SIG-M5 (cell line): ENCODE measurements around the gene LDLRAD4.

Experiments
- DNase-seq: peaks from one replicate; lab custom pipeline; 2025; lab: John Stamatoyannopoulos, UW

Gene LDLRAD4

DNA sequence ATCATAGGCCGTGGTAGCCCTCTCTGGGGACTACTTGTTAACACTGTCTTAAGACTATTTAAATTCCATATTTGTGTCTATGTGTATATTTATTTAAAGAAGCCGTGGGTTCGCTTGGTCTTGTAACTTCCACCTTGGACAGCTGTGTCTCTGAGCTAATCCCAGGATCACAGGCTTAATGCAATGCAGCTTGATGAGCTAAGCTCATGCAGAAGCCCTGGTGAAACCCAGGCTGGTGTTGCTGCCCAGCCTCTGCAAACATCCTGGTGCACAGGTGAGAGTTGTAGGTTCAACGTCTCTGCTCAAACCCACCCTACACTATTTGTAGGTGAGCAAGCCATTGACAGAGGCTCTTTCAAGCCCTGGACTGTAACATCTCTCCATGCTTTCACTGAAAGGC, 296.0 kb downstream of the LDLRAD4 start:
- no peak for DNase-seq

DNA sequence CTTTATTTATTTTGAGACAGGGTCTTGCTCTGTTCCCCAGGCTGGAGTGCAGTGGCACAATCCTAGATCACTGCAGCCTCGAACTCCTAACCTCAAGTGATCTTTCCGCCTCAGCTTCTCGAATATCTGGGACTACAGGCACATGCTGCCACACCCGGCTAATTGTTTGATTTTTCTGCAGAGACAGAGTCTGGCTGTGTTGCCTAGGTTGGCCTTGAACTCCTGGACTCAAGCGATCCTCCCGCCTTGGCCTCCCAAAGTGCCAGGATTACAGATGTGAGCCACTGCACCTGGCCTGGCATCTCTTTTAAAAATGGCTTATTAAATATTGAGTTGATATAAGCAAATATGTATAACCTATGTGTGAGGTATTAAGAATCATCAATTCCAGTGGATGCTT, 298.3 kb downstream of the LDLRAD4 start:
- no peak for DNase-seq

DNA sequence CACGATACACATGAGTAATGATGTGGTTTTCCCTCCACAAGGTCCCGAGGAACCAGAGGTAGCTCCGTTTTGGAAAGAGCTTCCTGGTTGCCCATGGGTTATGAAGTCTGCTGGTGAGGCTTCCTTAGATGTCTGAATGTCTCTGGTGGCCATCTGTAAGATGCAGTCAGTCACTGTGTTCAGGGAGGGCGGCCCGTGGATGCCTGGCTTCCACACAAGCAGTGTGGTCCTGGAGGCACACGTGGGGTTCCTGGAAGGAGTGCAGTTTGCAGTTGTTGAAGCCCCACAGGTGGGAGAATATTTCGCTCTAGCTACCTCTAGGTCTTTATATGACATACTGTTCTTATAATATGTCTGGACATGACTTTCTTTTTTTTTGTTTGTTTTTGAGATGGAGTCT, 298.8 kb downstream of the LDLRAD4 start:
- DNase-seq = no peak

GRCh38 chr18:13518382-13518781, 299.8 kb downstream of the LDLRAD4 start:
- DNase-seq = no peak

DNA sequence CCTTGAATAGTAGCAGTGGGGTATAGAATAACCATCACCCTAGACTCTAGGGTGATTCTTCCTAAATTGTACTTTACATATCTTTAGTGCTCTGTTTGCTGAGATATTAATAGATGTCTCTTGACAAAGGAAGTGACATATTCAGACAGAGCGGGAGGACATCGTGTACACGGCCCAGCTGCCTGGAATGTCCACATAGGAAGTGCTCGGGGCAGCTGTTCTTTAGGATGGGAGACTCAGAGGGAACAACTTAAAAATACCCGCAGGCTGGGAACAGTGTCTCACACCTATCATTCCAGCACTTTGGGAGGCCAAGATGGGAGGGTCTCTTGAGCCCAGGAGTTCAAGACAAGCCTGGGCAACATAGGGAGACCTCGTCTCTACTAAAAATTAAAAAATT, 301.7 kb downstream of the LDLRAD4 start:
- DNase-seq = no peak

- DNase-seq = no peak
Observed at GRCh38 chr18:13520741-13521140, 302.2 kb downstream of the LDLRAD4 start.

- DNase-seq = no peak
Observed at GRCh38 chr18:13521418-13521817, 302.9 kb downstream of the LDLRAD4 start.

DNA sequence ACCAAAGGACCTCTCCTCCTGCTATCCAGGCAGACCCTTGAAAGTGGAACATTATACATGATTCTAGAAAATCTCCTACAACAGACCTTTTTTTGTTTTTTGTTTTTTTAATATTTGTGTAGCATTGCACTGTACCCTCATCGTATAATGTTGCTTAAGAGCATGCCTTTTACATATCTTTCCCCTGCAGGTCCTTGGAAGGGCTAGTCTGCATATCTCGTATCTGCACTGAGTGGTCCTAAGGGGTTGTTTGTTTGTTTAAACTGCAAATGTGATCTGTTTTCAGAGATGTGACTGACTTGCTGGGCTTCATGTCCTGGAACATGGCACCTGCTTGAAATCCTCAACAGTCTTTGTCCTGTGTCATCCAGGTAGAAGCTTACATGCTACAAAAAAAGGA, 303.7 kb downstream of the LDLRAD4 start:
- DNase-seq = no peak

DNA sequence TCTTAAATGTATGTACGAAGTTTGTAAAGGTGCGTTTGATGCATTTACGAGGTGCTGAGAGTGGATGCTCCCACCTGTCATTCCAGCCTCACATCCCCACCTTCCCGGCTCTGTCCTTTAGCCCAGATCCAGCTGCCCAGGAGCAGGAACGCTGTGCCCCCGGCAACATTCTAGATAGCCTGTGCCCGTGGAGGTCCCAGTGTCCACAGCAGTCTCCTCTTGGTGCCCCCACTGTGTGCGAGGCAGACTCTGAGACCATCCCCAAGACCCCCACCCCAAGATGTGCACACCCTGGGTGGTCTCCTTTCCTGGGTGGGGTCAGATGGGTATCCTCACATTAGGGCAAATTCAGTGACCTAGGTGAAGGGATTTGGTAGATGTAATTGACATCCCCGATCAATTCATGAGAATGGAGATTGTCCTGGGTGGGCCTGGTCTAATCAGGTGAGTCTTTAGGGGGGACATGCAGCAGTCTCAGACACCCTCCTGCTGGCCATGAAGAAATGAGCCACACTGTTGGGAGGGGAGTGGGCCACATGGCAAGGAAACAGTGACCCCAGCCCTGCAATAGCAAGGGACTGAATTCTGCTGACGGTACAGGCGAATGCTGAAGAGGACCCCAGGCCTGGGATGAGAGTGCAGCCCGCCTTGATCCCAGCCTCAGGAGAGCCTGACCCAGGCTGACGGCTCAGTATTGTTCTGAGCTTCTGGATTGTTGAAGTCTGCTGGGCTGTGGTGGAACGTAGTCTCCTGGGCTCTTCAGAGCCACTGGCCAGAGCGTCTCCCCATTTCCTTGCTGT, 304.5 kb downstream of the LDLRAD4 start:
- no peak for DNase-seq

- DNase-seq = no peak
Observed at GRCh38 chr18:13524054-13524453, 305.5 kb downstream of the LDLRAD4 start.

DNA sequence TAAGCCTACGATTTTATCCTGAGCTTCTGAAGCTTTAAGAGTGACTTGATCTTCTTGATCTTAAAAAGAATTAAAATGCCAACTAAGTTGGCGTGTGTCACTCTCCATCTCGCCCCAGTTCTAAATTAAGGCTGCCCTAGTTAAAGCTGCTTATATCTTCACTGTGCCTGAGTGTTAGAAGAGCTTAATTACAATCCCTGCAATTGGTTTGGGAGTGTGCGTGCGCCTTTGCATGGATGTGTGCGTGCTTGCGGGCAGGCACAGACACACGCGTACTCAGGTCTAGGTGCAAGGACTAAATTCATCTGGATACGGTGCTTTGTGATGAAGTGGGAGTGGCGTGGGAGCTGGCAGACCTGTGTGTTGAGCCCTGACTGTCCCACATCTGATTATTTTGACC, 306.3 kb downstream of the LDLRAD4 start:
- DNase-seq = no peak

DNA sequence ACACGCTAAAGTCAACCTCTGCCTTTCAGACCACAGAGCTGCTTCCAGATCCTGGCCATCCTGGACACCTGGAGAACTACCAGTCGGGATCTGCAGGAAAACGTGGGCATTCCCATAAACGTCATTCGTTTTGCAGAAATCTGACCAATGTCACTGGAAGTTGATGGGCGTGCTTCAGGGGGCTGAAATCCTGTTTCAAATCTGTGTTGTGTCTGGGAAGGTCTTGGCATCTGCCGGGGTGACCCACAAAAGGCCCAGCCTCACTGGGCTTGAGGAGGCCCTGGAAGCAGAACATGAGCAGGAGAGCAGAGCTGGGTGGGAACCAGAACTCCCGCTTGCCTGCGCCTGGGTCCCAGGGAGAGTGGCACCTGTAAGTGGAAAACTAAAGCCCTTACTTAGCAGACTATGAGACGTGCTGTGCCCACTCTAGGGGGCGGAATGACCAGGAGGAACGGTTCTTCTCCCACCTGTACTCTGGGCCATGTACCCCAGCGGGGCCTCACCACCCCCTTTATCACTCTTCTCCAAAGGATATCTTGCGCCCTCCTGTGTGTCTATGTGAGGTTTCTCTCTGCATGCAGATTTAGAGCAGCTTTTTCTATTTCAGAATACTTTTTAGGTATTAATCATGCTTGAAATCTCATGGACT, 306.9 kb downstream of the LDLRAD4 start:
- DNase-seq = no peak

DNA sequence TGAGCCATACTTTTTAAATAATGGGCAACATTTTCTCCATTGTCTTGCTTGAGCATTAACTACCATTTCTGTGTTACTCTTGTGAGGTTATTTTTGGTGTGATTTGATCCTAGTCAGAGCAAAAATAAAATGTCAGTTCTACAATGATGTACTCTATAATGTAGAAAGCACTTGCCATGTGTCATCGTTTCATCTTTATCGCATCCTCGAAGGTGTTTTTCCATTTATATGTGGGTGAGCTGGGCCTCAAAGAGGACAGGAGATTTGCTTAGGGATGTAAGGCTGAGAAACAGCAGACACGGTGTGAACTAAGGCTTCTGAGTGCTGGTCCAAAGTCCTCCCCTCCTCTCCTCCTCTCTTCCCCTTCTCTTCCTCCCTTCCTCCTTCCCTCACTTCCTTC, 308.0 kb downstream of the LDLRAD4 start:
- no peak for DNase-seq

- DNase-seq = no peak
Observed at GRCh38 chr18:13527256-13527655, 308.7 kb downstream of the LDLRAD4 start.

DNA sequence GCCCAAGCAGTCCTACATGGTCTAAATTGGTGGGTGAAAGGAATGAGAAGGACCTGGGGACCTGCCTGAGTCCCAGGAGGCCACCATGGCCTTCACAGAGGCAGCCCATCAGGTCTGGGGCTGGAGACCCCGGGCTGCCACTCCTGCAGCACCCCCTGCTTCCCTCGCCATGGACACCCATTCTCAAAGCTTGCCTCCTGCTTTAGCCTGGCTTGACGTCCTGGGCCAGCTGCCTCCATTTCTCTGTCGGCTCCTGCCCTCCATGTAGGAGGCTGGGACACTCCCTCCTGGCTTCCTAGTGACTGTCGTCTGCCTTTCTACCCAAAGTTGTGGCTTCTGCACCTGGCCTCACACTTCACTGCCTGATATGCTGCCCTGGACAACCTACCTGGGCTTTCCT, 309.2 kb downstream of the LDLRAD4 start:
- no peak for DNase-seq

DNA sequence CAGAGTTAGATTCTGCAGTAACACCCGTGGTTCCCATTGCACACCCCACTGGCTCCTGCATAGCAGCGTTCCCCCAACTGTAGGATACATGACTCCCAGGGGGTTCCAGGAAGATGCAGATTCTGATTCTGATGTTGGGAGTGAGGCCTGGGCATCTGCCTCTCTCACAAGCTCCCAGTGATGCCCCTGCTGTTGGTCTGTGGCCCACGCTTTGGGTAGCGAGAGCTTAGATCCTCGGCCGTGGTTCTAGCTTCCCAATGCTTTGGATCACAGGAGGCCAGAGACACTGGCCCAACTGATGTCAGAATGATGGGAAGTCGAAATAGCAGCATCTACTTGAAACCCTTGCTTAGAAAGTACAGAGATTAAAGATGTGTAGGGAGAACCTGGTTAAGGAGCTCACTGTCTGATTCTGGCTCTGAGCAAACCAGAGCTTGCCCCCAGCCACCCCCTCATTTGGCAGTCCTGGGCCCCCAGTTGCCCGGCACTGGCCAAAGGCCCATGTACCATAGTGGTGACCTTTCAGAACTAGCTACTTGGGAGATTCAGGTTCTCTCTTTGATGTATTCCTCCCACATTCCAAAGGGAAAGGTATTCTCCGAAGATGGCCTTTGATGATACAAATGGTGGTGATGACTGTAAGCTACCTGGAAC, 310.3 kb downstream of the LDLRAD4 start:
- DNase-seq = no peak

- DNase-seq = no peak
Observed at GRCh38 chr18:13530033-13530878, 311.7 kb downstream of the LDLRAD4 start.

DNA sequence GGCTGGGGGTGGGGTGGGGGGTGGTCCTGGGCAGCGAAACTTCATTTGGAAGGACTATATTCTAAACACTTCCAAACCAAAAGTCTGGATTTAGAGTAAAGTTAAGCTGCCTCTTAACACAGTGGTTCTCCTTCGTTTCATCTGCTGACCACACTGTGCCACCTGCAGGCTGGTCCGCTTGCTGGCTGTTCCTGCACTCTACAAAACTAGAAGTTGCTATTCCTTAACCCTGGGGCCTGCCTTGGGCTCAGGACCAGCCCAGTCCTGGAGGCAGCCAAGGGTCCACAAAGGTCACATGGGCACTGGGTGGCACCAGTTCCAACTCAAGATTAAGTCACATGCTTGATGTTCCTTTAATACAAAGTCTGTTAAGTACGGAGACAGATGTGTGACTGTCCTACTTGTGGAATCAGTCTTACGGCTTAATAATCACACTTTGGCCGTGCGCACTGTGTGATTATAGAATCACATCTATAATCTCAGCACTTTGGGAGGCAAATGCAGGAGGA, 312.4 kb downstream of the LDLRAD4 start:
- no peak for DNase-seq

- no peak for DNase-seq
Observed at GRCh38 chr18:13531681-13532325, 313.2 kb downstream of the LDLRAD4 start.

DNA sequence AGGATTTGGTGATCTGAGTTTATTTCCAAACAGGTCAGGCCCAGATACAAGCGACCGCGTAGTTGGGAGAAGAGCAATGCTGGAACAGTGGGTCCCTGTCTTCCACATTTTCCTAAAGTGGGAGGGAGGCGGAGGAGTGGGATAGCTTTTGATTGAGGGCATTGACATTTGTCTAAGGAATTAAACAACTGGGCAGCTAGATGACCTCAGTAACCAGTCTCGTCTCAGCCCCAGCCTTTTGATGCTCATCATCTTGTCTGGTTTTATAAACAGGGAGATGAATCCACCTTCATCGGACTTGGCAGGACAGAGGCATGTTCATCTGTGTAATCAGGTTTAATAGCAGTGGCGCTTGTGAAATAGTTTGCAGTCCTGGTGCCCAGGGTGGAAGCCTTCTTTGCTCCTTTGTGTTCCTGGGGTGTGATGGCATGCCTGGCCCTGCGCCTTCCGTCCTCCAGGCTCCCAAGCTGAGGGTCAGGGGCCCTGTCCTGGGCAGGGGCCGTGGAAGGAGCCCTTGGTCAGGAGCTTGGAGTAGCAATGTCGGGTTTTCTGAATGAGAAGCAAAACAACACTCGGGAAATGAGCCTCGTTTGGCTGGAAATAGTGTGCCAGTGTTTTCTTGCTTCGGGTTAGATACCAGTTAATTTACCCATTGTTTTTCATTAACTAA, 314.0 kb downstream of the LDLRAD4 start:
- DNase-seq = no peak

- no peak for DNase-seq
Observed at GRCh38 chr18:13534631-13535030, 316.1 kb downstream of the LDLRAD4 start.
